NCI-H2196 (cell line): ENCODE data around the gene IDNK.
A peak's percentile ranks its signal among the peaks of the same experiment; 100 is the strongest.

Source experiments
- DNase-seq: peaks from one replicate; lab custom pipeline; 2025; ENCODE audit not compliant: unreplicated experiment; lab: John Stamatoyannopoulos, UW

Gene IDNK

GRCh38 chr9:83633255-83633654 is 10.3 kb downstream of the IDNK start:
- no peak for DNase-seq

- DNase-seq = no peak
Measured at GRCh38 chr9:83633676-83634075, 10.7 kb downstream of the IDNK start.

GRCh38 chr9:83636813-83637212 is 13.9 kb downstream of the IDNK start:
- no peak for DNase-seq

GRCh38 chr9:83637389-83637788 is 14.4 kb downstream of the IDNK start:
- DNase-seq = no peak

GRCh38 chr9:83639266-83639665 is 16.3 kb downstream of the IDNK start:
- DNase-seq = no peak

GRCh38 chr9:83642793-83643192 is 19.9 kb downstream of the IDNK start:
- DNase-seq = no peak

GRCh38 chr9:83646500-83647239 is 23.7 kb downstream of the IDNK start:
- no peak for DNase-seq

GRCh38 chr9:83649080-83649479 is 26.1 kb downstream of the IDNK start:
- peak; percentile 58 for DNase-seq

- no peak for DNase-seq
Measured at GRCh38 chr9:83649515-83649914, 26.6 kb downstream of the IDNK start.

GRCh38 chr9:83651558-83651957 is 28.6 kb downstream of the IDNK start:
- no peak for DNase-seq

GRCh38 chr9:83652433-83652832 is 29.5 kb downstream of the IDNK start:
- DNase-seq = no peak

GRCh38 chr9:83655433-83655832 is 32.5 kb downstream of the IDNK start:
- no peak for DNase-seq

GRCh38 chr9:83656032-83656680 is 33.2 kb downstream of the IDNK start:
- DNase-seq = no peak

GRCh38 chr9:83656952-83657351 is 34.0 kb downstream of the IDNK start:
- DNase-seq = no peak

- no peak for DNase-seq
Measured at GRCh38 chr9:83662933-83663332, 40.0 kb downstream of the IDNK start.

GRCh38 chr9:83665580-83666200 is 42.7 kb downstream of the IDNK start:
- DNase-seq = no peak

- DNase-seq = no peak
Measured at GRCh38 chr9:83669067-83669466, 46.1 kb downstream of the IDNK start.

- no peak for DNase-seq
Measured at GRCh38 chr9:83670381-83670780, 47.4 kb downstream of the IDNK start.

- no peak for DNase-seq
Measured at GRCh38 chr9:83671451-83671850, 48.5 kb downstream of the IDNK start.

GRCh38 chr9:83675466-83675865 is 52.5 kb downstream of the IDNK start:
- DNase-seq = no peak

GRCh38 chr9:83677596-83677995 is 54.7 kb downstream of the IDNK start:
- DNase-seq = no peak

GRCh38 chr9:83680233-83680632 is 57.3 kb downstream of the IDNK start:
- DNase-seq = no peak
